UCSD-AML1 (cell line): ENCODE results near the gene BIK.

Experiments
- DNase-seq: peaks from one replicate; lab custom pipeline; 2025; ENCODE audit not compliant: unreplicated experiment; lab: John Stamatoyannopoulos, UW

BIK gene

GRCh38 chr22:43110444-43110926, at the start of gene BIK:
Gene BIK, plus strand, starts transcription at chr22:43110750. Its CDS starts 13,273 bp downstream, at chr22:43124023.
- DNase-seq: peak; percentile 63

- no peak for DNase-seq
These were observed 44.4 kb upstream of the BIK start for GRCh38 chr22:43066134-43066533.

- DNase-seq: no peak
These were observed 43.6 kb upstream of the BIK start for GRCh38 chr22:43066844-43067385.

- DNase-seq: no peak
These were observed 33.3 kb upstream of the BIK start for GRCh38 chr22:43077121-43077877.

GRCh38 chr22:43078522-43078921, 32.0 kb upstream of the BIK start:
- DNase-seq: no peak

- DNase-seq: no peak
These were observed 30.8 kb upstream of the BIK start for GRCh38 chr22:43079742-43080141.

GRCh38 chr22:43080616-43081015, 29.9 kb upstream of the BIK start:
- no peak for DNase-seq

- DNase-seq: no peak
These were observed 28.6 kb upstream of the BIK start for GRCh38 chr22:43081968-43082367.

- no peak for DNase-seq
These were observed 24.6 kb upstream of the BIK start for GRCh38 chr22:43085658-43086606.

- DNase-seq: no peak
These were observed 21.9 kb upstream of the BIK start for GRCh38 chr22:43088627-43088983.

- peak; percentile 91 for DNase-seq
These were observed 21.4 kb upstream of the BIK start, which contains the start of gene TTLL1 for GRCh38 chr22:43088984-43089717. Gene TTLL1, minus strand, starts transcription at chr22:43089391. Its CDS starts 13,805 bp downstream, at chr22:43075586.

GRCh38 chr22:43090130-43090789, 20.3 kb upstream of the BIK start:
- DNase-seq: peak; percentile 67

- no peak for DNase-seq
These were observed 18.5 kb upstream of the BIK start for GRCh38 chr22:43092085-43092484.

GRCh38 chr22:43094085-43094484, 16.5 kb upstream of the BIK start:
- no peak for DNase-seq

GRCh38 chr22:43094551-43094950, 16.0 kb upstream of the BIK start:
- no peak for DNase-seq

GRCh38 chr22:43096420-43096819, 14.1 kb upstream of the BIK start:
- DNase-seq: no peak

- DNase-seq: no peak
These were observed 12.2 kb upstream of the BIK start for GRCh38 chr22:43098356-43098755.

- DNase-seq: no peak
These were observed 11.5 kb upstream of the BIK start for GRCh38 chr22:43099095-43099494.

- no peak for DNase-seq
These were observed 10.3 kb upstream of the BIK start for GRCh38 chr22:43100225-43100624.

- peak; percentile 39 for DNase-seq
These were observed 9.2 kb upstream of the BIK start for GRCh38 chr22:43101306-43101705.
